Measurements from ENCODE around the gene TSPAN14.

GRCh38 chr10:80542652-80543318 is 88.7 kb downstream of the TSPAN14 start:
- TF ChIP-seq EZH2 (IDR thresholded peaks at IDR 0.05) (no peak), POLR2AphosphoS5 (IDR thresholded peaks at IDR 0.05; ENCODE audit: borderline replicate concordance, low read depth, low read length) (no peak), FOXP2 (optimal IDR thresholded peaks at IDR 0.05; ENCODE audit: control extremely low read depth, extremely low read length, insufficient read depth) (no peak)

All from SK-N-MC (cell line).